ENCODE measurements around the gene RNF183.

The RNF183 gene

DNA sequence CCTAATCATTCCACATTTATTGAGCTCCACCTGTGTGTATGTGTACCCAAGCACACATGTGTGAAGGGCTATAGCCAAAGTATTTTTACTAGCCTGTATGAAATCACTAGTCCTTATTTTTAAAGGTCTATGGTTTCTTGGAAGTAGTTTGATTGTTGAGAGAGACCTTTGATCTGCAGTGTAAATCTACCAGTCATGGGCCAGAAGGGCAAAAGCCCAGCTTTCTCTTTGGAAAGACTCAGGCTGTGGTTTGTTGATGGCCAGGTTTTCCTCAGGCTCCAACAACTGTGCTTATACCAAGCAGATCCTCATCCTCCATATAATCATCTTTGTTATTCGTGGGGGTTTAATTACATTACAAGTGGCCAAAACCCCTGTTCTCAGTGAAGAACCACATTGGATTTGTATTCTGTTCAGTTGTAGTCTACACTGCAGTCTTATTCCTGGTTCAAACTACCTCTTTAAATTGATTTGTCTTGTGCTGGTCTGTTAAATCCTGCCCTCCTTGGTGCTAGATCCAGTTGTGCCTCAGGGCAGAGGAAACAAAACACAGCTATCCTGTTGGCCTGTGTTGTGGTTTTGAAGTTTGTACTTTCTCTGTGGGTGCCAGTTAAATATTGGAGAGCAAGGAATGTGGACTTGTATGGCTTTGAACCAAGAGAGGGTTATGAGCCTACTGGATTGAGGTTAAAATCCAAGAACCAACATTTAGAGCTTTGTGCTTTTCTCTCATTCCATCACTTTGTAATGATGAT, 41.1 kb downstream of the RNF183 start:
- Histone ChIP-seq H3K9me3 (no peaks in the 10 kb centered on the region), H3K4me3 (ENCODE audit: low read depth in 1 of 2, low read length in 1 of 2) (no peak overlapping the region), H3K36me3 (peaks cover 54% of the 10 kb centered on the region), H3K27ac (no peak overlapping the region), H3K27me3 (no peaks in the 10 kb centered on the region), H3K4me1 (ENCODE audit: control insufficient read depth in 1 of 2, insufficient read depth in 1 of 2, low read depth in 1 of 2, low read length in 1 of 2) (no peaks in the 10 kb centered on the region)
- TF ChIP-seq CTCF (IDR thresholded peaks at IDR 0.05), result no peak

GRCh38 chr9:113258282-113258681, 44.9 kb downstream of the RNF183 start:
- Histone ChIP-seq H3K27ac (no peak overlapping the region), H3K4me1 (ENCODE audit: control insufficient read depth in 1 of 2, insufficient read depth in 1 of 2, low read depth in 1 of 2, low read length in 1 of 2) (peaks cover 17 to 25% of the 10 kb centered on the region in 2 experiments), H3K36me3 (peaks cover 49% of the 10 kb centered on the region), H3K4me3 (ENCODE audit: low read depth in 1 of 2, low read length in 1 of 2) (no peak overlapping the region), H3K9me3 (no peaks in the 10 kb centered on the region), H3K27me3 (no peaks in the 10 kb centered on the region)
- no peak for TF ChIP-seq CTCF (IDR thresholded peaks at IDR 0.05)

- Histone ChIP-seq H3K27me3 (no peaks in the 10 kb centered on the region), H3K4me3 (ENCODE audit: low read depth in 1 of 2, low read length in 1 of 2) (no peak overlapping the region), H3K4me1 (ENCODE audit: control insufficient read depth in 1 of 2, insufficient read depth in 1 of 2, low read depth in 1 of 2, low read length in 1 of 2) (peaks cover 17 to 25% of the 10 kb centered on the region in 2 experiments), H3K9me3 (no peaks in the 10 kb centered on the region), H3K36me3 (peaks cover 47% of the 10 kb centered on the region), H3K27ac (no peak overlapping the region)
- TF ChIP-seq CTCF (IDR thresholded peaks at IDR 0.05), result no peak
Measured at GRCh38 chr9:113257863-113258262, 45.3 kb downstream of the RNF183 start.

DNA sequence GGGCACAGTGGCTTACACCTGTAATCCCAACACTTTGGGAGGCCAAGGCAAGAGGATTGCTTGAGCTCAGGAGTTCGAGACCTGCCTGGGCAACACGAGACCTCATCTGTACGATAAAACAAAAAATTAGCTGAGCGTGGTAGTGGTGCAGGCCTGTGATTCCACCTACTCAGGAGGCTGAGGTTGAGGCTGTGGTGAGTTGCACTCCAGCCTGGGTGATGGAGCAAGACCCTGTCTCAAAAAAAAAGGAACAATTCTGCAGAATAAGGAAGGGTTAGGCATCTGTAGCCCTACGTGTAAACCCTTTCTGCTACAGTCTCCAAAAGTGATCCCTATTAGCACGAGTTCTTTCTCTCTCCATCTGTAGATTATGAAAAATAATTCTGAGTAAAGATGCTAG, 47.7 kb downstream of the RNF183 start:
- Histone ChIP-seq H3K27ac (peak overlapping the region; percentile 83), H3K9me3 (no peaks in the 10 kb centered on the region), H3K27me3 (no peaks in the 10 kb centered on the region), H3K4me1 (ENCODE audit: control insufficient read depth in 1 of 2, insufficient read depth in 1 of 2, low read depth in 1 of 2, low read length in 1 of 2) (peaks cover 17 to 25% of the 10 kb centered on the region in 2 experiments), H3K36me3 (peaks cover 24% of the 10 kb centered on the region), H3K4me3 (ENCODE audit: low read depth in 1 of 2, low read length in 1 of 2) (no peak overlapping the region)
- no peak for TF ChIP-seq CTCF (IDR thresholded peaks at IDR 0.05)

- Histone ChIP-seq H3K9me3 (no peaks in the 10 kb centered on the region), H3K4me1 (ENCODE audit: control insufficient read depth in 1 of 2, insufficient read depth in 1 of 2, low read depth in 1 of 2, low read length in 1 of 2) (peaks cover 17 to 25% of the 10 kb centered on the region in 2 experiments), H3K27me3 (no peaks in the 10 kb centered on the region), H3K36me3 (peaks cover 19% of the 10 kb centered on the region), H3K27ac (peak overlapping the region; percentile 83), H3K4me3 (ENCODE audit: low read depth in 1 of 2, low read length in 1 of 2) (no peak overlapping the region)
- TF ChIP-seq CTCF (IDR thresholded peaks at IDR 0.05), result no peak
Measured at GRCh38 chr9:113254991-113255390, 48.2 kb downstream of the RNF183 start.
